ENCODE results near the gene SLC25A45.

The SLC25A45 gene

GRCh38 chr11:65425971-65426838 lies 43.8 kb upstream of the SLC25A45 start:
- Histone ChIP-seq H3K9me3 (ENCODE audit: control insufficient read depth, low read length) (no peaks in the 10 kb centered on the region), H3K27me3 (replicated peaks; ENCODE audit: control insufficient read depth, insufficient read depth, low read length) (no peaks in the 10 kb centered on the region), H3K9ac (ENCODE audit: low read length) (peak overlapping the region; percentile 100), H3K4me3 (ENCODE audit: low read length) (peak overlapping the region; percentile 99), H3K36me3 (ENCODE audit: control insufficient read depth, insufficient read depth, low read length, severe bottlenecking) (peaks cover 41% of the 10 kb centered on the region), H3K4me1 (ENCODE audit: control insufficient read depth, insufficient read depth, low read length) (no peaks in the 10 kb centered on the region)
- DNase-seq (ENCODE audit: low read depth) = peak; percentile 87

GRCh38 chr11:65425105-65425970 lies 42.9 kb upstream of the SLC25A45 start:
- peaks cover 5% of the 10 kb centered on the region for H3K4me1 ChIP-seq (ENCODE audit: control insufficient read depth, insufficient read depth, low read length)
- peak overlapping the region; percentile 100 for H3K9ac ChIP-seq (ENCODE audit: low read length)
- peaks cover 41% of the 10 kb centered on the region for H3K36me3 ChIP-seq (ENCODE audit: control insufficient read depth, insufficient read depth, low read length, severe bottlenecking)
- H3K4me3 ChIP-seq (ENCODE audit: low read length) = peak overlapping the region; percentile 99
- peak; percentile 71 for DNase-seq (ENCODE audit: low read depth)
- H3K27me3 ChIP-seq (replicated peaks; ENCODE audit: control insufficient read depth, insufficient read depth, low read length) = no peaks in the 10 kb centered on the region
- H3K9me3 ChIP-seq (ENCODE audit: control insufficient read depth, low read length) = no peaks in the 10 kb centered on the region

- peaks cover 41% of the 10 kb centered on the region for H3K36me3 ChIP-seq (ENCODE audit: control insufficient read depth, insufficient read depth, low read length, severe bottlenecking)
- no peaks in the 10 kb centered on the region for H3K27me3 ChIP-seq (replicated peaks; ENCODE audit: control insufficient read depth, insufficient read depth, low read length)
- peak; percentile 67 for DNase-seq (ENCODE audit: low read depth)
- peak overlapping the region; percentile 99 for H3K4me3 ChIP-seq (ENCODE audit: low read length)
- peak overlapping the region; percentile 100 for H3K9ac ChIP-seq (ENCODE audit: low read length)
- H3K4me1 ChIP-seq (ENCODE audit: control insufficient read depth, insufficient read depth, low read length) = peaks cover 11% of the 10 kb centered on the region
- no peaks in the 10 kb centered on the region for H3K9me3 ChIP-seq (ENCODE audit: control insufficient read depth, low read length)
These were observed 42.0 kb upstream of the SLC25A45 start for GRCh38 chr11:65424205-65425104.

GRCh38 chr11:65423516-65424204 lies 41.2 kb upstream of the SLC25A45 start:
- Histone ChIP-seq H3K27me3 (replicated peaks; ENCODE audit: control insufficient read depth, insufficient read depth, low read length) (no peaks in the 10 kb centered on the region), H3K4me3 (ENCODE audit: low read length) (peak overlapping the region; percentile 99), H3K36me3 (ENCODE audit: control insufficient read depth, insufficient read depth, low read length, severe bottlenecking) (peaks cover 41% of the 10 kb centered on the region), H3K9ac (ENCODE audit: low read length) (peak overlapping the region; percentile 100), H3K4me1 (ENCODE audit: control insufficient read depth, insufficient read depth, low read length) (peaks cover 15% of the 10 kb centered on the region), H3K9me3 (ENCODE audit: control insufficient read depth, low read length) (no peaks in the 10 kb centered on the region)
- peak; percentile 39 for DNase-seq (ENCODE audit: low read depth)

- Histone ChIP-seq H3K27me3 (replicated peaks; ENCODE audit: control insufficient read depth, insufficient read depth, low read length) (no peaks in the 10 kb centered on the region), H3K9me3 (ENCODE audit: control insufficient read depth, low read length) (no peaks in the 10 kb centered on the region), H3K4me1 (ENCODE audit: control insufficient read depth, insufficient read depth, low read length) (peaks cover 21% of the 10 kb centered on the region), H3K36me3 (ENCODE audit: control insufficient read depth, insufficient read depth, low read length, severe bottlenecking) (peaks cover 38% of the 10 kb centered on the region), H3K4me3 (ENCODE audit: low read length) (peak within 1 kb of the TSS; percentile 99), H3K9ac (ENCODE audit: low read length) (peak within 1 kb of the TSS; percentile 100)
- peak; percentile 94 for DNase-seq (ENCODE audit: low read depth)
These were observed 40.4 kb upstream of the SLC25A45 start, which contains the start of gene NEAT1 for GRCh38 chr11:65422633-65423515. Gene NEAT1 (plus strand): TSS chr11:65422798.

- DNase-seq (ENCODE audit: low read depth) = peak; percentile 99
- Histone ChIP-seq H3K4me1 (ENCODE audit: control insufficient read depth, insufficient read depth, low read length) (peaks cover 30% of the 10 kb centered on the region), H3K9ac (ENCODE audit: low read length) (peak overlapping the region; percentile 100), H3K9me3 (ENCODE audit: control insufficient read depth, low read length) (no peaks in the 10 kb centered on the region), H3K36me3 (ENCODE audit: control insufficient read depth, insufficient read depth, low read length, severe bottlenecking) (peaks cover 30% of the 10 kb centered on the region), H3K4me3 (ENCODE audit: low read length) (peak overlapping the region; percentile 99), H3K27me3 (replicated peaks; ENCODE audit: control insufficient read depth, insufficient read depth, low read length) (no peaks in the 10 kb centered on the region)
These were observed 39.6 kb upstream of the SLC25A45 start for GRCh38 chr11:65421794-65422632.

GRCh38 chr11:65420979-65421793 lies 38.7 kb upstream of the SLC25A45 start:
- H3K36me3 ChIP-seq (ENCODE audit: control insufficient read depth, insufficient read depth, low read length, severe bottlenecking) = peaks cover 21% of the 10 kb centered on the region
- H3K4me1 ChIP-seq (ENCODE audit: control insufficient read depth, insufficient read depth, low read length) = peaks cover 38% of the 10 kb centered on the region
- H3K4me3 ChIP-seq (ENCODE audit: low read length) = peak overlapping the region; percentile 81
- H3K9me3 ChIP-seq (ENCODE audit: control insufficient read depth, low read length) = no peaks in the 10 kb centered on the region
- peak overlapping the region; percentile 100 for H3K9ac ChIP-seq (ENCODE audit: low read length)
- peak; percentile 97 for DNase-seq (ENCODE audit: low read depth)
- H3K27me3 ChIP-seq (replicated peaks; ENCODE audit: control insufficient read depth, insufficient read depth, low read length) = no peaks in the 10 kb centered on the region

- DNase-seq (ENCODE audit: low read depth) = no peak
- Histone ChIP-seq H3K4me1 (ENCODE audit: control insufficient read depth, insufficient read depth, low read length) (peaks cover 44% of the 10 kb centered on the region), H3K4me3 (ENCODE audit: low read length) (peak overlapping the region; percentile 78), H3K36me3 (ENCODE audit: control insufficient read depth, insufficient read depth, low read length, severe bottlenecking) (peaks cover 15% of the 10 kb centered on the region), H3K27me3 (replicated peaks; ENCODE audit: control insufficient read depth, insufficient read depth, low read length) (no peaks in the 10 kb centered on the region), H3K9ac (ENCODE audit: low read length) (peak overlapping the region; percentile 99), H3K9me3 (ENCODE audit: control insufficient read depth, low read length) (no peaks in the 10 kb centered on the region)
These were observed 38.1 kb upstream of the SLC25A45 start for GRCh38 chr11:65420506-65420905.

Measured in adipocyte (in vitro differentiated cells).